ENCODE data around the gene AKT2.

DNA sequence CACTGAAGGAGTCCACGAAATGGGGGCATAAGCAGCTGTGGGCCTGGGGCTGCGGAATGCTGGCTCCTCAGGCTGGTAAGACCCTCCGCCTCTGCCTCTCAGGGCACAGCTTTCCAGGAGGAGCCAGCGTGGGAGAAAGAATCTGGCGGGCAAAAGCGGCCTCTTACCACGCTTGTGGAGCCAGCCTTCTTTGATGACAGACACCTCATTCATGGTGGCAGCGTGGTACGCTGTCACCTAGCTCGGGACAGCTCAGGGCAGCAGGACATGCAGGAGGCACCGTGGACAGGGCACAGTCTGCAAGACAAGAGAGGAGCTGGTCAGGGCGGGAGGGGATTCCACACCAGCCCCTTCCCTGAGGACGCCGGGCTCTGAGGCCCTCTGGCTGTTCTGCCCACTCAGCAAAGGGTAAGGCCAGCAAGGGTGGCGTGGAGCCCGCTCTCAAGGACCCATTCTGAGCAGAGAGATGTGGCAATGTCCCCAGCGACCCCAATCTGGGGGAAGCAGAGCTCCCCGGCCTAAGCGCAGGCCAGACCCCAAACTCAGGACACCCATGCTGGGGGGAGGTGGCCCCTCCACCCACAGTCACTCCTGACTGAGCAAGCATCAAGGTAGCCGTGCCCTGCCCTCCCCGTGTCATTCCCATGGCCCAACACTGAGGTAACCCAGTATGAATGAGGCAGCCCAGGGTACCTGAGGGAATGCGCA lies 19.9 kb downstream of the AKT2 start:
- TF ChIP-seq, protein P1, sequence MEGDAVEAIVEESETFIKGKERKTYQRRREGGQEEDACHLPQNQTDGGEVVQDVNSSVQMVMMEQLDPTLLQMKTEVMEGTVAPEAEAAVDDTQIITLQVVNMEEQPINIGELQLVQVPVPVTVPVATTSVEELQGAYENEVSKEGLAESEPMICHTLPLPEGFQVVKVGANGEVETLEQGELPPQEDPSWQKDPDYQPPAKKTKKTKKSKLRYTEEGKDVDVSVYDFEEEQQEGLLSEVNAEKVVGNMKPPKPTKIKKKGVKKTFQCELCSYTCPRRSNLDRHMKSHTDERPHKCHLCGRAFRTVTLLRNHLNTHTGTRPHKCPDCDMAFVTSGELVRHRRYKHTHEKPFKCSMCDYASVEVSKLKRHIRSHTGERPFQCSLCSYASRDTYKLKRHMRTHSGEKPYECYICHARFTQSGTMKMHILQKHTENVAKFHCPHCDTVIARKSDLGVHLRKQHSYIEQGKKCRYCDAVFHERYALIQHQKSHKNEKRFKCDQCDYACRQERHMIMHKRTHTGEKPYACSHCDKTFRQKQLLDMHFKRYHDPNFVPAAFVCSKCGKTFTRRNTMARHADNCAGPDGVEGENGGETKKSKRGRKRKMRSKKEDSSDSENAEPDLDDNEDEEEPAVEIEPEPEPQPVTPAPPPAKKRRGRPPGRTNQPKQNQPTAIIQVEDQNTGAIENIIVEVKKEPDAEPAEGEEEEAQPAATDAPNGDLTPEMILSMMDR (IDR thresholded peaks at IDR 0.05): no peak
- TF ChIP-seq POLR2A (IDR thresholded peaks at IDR 0.05): no peak

Measured in right lobe of liver (tissue), 4 donors.